HTR-8/SVneo (cell line): ENCODE data around the gene NPHP4.
A peak's percentile ranks its signal among the peaks of the same experiment; 100 is the strongest.

ENCODE experiments used
- DNase-seq: peaks from one replicate; pipeline ENCODE4 v3.0.0; 2011; ENCODE audit warnings: low spot score, mixed read lengths; ENCODE audit not compliant: insufficient read length
- FAIRE-seq: peaks from 2 replicates; lab custom pipeline; 2011; peaks lifted over from hg19 to GRCh38; lab: Jason Lieb, UNC

Gene NPHP4

DNA sequence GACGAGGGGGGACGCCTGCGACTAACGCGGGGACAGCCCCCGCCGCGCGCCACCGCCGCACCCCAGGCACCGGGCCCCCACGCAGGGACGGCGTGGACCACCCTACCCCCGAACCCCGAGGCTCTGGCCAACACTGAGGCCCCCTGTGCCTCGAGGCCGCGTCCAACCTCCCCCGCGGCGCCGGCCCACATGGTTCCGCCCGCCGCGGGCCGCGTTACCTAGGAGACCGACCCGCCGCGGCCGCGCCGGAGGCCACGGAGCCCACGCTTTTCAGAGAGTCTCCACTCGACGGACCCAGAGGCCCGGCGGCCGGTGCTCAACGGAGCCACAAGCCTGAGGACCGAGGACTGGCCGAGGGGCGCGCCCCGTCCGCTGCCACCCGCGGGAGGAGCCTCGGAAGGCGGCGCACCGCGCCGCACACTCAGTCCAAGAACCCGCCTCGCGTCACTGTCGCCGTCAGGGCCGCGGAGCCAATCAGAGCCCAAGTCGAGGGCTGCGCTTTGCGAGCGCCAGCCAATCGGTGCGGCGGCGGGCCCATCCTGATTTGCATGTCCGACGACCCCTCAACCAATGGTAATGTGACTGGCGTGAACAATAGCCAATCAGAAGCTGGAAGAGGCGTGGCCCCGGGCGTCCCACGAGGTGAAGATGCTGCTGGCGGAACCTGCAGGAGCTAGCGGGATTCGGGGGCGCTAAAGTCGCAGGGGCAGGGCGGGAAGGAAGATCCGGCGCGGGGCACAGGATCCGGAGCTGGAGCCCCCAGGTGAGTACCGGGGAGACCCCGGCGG lies at the start of gene NPHP4:
Gene NPHP4, minus strand, starts transcription at position 400 of the 788 bp plus-strand sequence. CDS start 6,136 bp downstream, outside the sequence.
- peak; percentile 99 for DNase-seq
- FAIRE-seq = peak; percentile 96

DNA sequence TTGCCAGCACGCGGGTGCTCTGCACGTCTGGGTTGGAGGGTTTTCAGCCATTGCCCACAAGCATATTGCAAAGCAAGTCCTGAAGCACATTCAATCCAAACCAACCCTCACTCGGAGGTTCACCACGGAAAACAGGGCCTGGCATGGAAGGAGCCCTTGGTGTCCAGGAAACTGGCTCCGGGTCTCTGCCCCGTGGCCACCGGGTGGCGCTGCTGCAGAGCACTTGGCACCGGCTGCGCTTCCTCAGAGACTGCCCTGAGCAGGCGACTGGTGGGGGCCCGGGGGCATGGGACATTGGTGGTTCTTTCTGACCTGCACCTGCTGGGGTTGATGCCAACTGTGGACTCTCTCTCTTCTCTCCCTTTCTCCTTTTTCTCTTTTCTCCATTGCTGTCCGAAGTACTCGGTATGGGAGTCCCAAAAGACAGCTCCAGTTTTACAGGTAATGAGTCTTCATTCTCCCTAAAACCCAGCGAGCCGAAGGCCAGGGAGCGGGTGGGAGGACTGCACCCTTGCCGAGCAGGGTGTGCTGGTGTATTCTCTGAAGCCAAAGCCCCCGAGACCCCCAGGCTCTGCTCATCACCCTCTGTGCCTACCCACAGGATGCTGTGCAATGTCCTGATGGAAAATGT lies 49.3 kb upstream of the NPHP4 start:
- DNase-seq (peak; percentile 49), FAIRE-seq (no peak)

DNA sequence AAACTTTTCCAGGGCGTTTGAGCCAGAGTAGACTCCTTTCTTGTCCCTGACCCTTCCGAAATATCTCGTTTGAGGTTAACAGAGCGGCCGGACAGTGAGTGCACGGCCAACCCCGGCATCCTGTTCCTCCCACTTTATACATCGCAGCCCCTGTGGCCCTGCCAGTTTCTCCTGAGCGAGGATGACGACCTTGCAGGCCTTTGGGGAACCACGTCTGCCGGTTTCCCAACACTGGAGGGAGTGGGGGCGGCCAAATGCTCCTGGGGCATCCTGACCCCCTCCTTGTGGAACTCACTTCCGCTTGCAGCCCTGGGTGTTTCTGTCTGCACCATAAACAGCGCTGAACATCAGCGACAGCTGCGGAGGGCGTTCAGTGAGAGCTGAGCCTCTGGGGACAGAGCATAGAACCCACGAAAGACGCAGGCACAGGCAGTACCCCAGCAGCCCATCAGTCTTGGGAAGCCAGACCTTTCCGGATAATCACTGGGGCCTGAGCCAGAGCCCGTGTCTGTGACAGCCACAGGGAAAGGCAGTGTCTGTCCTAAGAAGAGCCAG lies 48.7 kb upstream of the NPHP4 start:
- FAIRE-seq (no peak), DNase-seq (no peak)

DNA sequence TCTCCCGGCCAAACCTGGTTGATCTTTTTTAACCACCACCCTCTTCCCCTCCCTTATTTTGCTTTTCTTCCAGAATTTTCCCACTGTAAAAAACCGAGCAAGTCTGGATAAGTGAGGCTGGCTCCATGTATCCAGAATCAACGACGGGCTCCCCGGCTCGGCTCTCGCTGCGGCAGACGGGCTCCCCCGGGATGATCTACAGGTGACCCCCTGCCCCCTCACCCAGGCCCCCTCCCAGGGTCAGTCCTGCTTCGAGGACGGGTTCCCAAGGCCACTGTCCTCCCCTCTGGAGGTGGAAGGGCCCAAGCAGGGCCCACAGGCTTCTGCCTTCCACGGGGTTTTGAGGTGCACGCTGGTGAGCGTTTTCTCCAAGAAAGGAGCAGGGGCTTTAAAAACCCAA lies 48.2 kb upstream of the NPHP4 start:
- FAIRE-seq = no peak

DNA sequence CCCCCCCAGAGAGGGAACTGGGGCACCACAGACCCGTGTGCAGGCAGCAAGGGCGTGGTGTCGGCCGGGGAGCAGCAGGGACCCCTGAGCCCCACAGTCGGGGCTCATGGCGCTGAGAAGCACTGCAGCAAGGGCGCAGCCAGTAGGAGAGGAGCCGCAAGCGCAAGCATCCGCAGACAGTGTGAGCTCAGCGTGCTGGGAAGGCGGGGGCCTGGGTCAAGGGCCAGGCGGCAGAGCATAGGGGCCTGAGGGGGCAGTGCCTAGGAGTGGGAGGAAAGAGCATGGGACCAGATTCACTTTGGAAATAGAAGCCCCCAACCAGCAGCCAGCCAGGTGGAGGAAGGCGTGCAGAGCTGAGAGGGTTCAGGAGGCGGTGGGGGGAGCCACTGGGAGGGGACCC lies 46.8 kb upstream of the NPHP4 start:
- FAIRE-seq = no peak

More for the DNA sequence above, 48.2 kb upstream of the NPHP4 start:
- DNase-seq = no peak

DNA sequence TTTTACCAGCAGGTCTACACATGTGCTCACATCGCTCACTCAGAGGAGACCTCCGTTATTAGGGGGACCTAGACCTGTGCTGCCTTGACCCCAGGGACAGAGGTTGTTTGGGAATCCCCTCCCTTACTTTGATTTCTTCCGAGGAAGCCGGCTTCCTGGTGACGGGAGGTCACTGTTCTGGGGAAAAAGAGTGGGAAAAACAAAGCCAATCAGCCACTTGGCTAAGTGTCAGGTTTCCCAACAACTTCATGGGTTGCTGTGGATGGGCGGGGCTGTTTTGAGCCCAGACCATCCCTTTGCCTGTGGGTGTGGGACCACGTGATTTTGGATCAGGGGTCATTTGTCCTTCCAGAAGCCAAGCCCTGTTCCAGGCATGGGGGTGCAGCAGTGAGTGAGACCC lies 46.4 kb upstream of the NPHP4 start:
- DNase-seq (no peak), FAIRE-seq (no peak)

More for the DNA sequence above, 46.8 kb upstream of the NPHP4 start:
- no peak for DNase-seq

DNA sequence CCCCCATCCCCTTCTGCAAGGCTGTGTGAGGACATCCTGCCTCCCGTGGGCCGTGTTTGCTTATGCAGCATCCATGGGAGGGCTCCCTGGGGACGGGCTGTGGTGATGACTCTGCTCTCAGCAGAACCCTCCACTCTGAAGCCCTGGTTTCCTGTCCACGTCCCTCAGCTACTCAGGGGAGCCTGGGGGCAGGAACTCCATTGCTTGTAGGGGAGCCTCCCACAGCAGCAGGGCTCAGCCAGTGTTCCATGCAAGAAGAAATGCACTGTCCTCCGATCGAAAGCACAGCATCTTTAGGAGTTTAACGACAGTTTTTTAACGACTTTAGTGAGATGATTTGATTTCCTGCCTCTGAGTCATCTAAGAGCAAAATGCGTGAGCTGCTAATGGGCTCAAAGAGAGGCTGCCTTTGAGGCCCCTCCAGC lies 45.1 kb upstream of the NPHP4 start:
- FAIRE-seq (no peak), DNase-seq (peak; percentile 37)

DNA sequence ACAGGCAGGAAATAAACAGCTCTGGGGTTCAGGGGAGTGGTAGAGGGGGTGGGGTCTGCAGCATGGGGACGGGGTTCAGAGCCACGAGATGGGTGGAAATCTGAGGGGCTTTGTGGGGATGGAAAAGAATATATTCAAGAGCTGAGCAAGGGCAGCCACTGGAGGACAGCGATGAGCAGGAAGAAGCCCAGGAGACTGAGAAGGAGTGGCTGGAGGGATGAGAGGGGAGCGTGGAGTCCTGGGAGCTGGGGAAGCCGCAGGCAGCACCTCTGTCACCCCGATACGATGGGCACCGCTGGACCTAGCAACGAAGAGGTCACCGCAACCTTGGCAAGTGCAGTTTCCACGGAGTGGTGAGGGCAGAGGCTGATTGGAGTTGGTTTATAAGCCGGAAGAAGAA lies 43.5 kb upstream of the NPHP4 start:
- DNase-seq (no peak), FAIRE-seq (no peak)

DNA sequence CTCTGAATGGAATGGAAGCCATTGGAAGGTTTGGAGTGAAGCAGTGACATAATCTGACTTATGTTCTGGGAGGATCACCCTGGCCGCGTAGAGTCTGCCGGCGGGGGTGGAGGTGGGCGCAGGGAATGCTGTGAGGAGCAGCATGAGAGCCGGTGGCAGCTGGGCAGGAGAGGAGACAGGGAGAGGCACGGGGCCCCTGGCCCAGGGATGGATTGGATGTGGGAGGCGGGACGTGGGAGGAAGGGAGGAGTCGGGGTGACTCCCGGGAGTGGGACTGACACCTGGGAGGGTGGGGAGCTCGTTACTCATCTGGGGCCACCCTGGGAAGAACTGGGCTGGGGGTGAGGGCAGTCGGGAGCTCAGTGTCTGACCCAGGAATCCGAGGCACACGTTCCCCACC lies 43.1 kb upstream of the NPHP4 start:
- no peak for DNase-seq
- no peak for FAIRE-seq

DNA sequence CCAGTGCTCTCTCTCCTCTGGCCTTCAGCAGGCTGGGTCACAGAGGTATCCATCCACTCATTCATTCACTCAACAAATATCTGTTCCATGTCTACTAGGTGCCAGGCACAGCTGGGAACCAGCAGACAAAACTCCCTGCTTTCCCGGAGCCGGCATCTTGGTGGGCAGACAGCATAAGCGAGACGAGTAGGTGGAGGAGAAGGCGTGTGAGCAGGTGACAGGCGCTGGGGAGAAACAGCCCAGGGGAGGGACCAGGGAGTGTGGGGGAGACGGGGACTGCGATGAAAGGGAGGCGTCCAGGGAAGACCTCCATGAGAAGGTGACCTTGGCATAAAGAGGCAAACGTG lies 42.5 kb upstream of the NPHP4 start:
- no peak for FAIRE-seq

DNA sequence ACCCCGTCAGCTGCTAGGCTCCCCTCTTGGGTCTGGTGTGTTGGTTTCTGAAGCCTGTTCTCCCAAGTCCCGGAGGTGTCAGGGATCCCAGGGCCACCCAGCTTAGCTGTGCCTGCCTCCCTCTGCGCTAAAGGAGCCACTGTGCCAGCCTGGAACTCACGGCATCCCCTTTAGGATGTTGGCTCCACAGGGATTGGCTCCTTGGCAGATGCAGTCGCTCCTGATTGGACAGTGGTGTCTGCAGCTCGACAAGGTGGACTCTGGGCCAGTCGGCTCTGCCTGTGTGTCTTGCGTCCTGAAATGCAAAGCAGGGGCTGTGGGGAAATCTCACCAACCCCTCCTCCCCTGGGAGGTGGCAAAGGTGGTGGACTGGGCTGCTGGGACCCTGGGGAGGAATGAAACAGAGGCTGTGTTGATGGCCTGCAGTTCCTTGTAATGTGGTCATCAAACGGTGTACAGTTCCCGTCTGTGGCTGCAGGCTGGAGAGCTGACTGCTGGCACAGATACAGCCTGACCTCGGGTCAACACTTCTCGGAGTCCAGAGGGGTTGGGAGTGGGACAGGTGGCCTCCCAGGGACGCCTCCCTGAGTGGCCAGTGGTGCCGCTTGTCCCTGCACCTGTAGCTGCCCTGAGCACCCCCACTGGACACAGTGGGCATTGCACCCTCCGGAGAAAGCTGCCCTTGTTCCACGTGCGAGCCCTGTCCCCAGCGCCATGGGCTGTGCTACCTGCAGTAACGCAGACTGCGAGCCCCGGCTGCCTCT lies 41.9 kb upstream of the NPHP4 start:
- peak; percentile 28 for DNase-seq
- no peak for FAIRE-seq

More for the DNA sequence above, 42.5 kb upstream of the NPHP4 start:
- DNase-seq = no peak

DNA sequence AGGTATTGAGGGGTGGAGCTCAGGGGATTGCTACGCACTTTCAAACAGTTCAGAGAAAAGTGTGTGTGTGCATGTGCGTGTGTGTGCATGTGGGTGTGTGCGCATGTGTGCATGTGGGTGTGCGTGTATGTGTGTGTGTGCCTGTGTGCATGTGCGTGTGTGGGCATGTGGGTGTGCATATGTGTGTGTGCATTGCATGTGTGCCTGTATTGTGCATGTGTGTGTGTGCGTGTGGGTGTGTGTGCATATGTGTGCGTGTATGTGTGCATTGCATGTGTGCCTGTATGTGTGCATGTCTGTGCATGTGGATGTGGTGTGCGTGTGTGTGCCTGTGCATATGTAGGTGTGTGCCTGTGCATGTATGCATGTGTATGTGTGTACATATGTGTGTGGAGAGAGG lies 40.9 kb upstream of the NPHP4 start:
- DNase-seq = no peak
- peak; percentile 79 for FAIRE-seq

DNA sequence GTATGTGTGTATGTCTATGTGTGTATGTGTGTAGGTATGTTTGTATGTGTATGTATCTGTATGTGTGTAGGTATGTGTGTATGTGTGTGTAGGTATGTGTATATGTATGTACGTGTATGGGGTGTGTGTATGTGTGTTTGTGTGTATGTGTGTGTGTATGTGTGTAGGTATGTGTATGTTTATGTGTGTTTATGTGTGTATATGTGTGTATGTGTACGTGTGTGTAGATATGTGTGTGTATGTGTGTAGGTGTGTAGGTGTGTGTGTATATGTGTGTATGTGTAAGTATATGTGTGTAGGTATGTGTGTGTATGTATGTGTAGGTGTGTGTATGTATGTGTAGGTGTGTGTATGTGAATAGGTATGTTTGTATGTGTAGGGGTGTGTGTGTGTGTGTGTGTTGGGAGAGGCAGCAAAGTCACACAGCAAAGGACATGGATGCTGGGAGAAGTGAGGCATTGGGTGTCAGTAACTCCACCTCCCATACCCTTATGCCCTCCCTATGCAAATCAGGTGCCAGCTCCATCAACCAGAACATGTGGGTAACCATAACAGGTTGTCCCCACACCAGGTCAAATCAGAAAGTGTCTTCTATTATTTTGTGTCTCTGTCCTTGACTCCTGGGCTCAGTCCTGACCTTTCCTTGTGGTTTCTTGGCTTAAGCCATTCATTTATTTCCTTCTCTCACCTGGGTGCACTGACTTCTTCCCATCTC lies 38.5 kb upstream of the NPHP4 start:
- no peak for DNase-seq
- peak; percentile 95 for FAIRE-seq

DNA sequence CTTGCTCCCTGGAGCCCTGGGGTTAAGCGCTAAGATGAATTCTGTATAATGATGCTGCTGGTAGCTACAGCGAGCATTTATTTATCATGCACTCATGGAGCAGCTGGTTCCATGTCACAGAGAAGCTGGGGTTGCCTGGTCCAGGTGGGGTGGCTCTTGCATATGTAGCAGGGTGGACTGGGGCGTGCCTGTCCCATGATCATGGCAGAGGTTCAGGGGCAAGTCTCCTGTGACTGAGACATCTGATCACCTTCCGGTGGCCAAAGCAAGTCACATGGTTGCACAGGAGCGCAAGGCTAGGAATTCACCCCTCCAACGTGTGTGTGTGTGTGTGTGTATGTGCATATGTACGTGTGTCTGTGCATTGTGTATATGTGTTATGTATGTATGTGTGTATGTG lies 37.9 kb upstream of the NPHP4 start:
- no peak for FAIRE-seq
- DNase-seq = no peak

DNA sequence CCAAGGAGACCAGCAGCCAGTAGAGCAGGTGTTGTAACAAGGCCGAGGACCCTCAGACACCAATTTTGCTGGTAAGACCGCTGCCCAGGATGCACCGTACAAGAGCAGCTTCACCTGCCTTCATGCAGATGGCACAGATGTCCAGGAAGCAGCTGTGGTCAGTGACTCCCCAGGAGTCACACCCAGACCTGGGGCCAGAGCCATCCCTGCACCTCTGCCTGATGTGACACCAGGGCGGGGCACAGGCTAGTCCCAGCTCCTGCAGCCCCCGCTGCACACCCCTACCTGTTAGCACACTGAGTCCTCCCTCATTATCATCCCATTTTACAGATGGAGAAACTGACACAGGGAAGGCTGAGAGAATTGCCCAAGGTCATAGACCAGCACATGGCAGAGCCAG lies 37.1 kb upstream of the NPHP4 start:
- DNase-seq (no peak), FAIRE-seq (no peak)

DNA sequence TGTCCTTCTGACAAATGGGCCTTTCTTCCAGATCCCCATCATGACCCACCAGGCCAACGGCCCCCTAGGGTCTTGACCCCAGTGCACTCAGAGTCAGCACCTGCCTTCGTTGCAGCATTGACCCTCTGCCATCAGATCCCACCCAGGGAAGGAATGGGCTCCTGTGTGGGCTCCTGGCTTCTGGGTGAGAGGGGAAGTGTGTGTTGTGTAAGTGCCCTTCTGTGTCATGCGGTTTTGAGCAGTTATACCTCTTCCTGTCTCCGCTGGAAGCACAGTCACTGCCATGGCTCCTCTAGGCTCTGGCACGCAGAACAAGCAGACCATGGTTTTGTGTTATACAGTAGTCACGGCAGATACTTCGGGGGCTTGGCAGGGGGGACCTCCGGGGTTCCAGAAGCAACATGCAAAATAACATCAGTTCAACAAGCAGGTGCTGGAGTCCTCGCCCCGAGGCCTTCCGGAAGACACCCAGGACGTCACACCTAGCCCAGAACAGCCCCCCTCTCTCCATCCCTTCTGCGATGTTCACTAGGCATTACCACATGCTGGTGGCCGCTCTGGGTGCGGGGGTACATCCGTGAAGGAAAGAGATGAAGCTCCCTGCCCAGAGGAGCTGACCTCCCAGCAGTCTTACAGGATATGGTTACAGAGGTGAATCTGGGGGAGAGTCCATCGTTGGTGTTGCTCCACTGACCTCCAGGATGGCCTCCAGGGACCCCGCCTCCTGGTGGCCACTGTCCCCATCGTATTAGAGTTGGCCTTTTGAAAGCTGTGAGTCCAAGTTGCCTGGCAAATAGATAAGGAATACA lies 36.0 kb upstream of the NPHP4 start:
- no peak for DNase-seq
- no peak for FAIRE-seq

DNA sequence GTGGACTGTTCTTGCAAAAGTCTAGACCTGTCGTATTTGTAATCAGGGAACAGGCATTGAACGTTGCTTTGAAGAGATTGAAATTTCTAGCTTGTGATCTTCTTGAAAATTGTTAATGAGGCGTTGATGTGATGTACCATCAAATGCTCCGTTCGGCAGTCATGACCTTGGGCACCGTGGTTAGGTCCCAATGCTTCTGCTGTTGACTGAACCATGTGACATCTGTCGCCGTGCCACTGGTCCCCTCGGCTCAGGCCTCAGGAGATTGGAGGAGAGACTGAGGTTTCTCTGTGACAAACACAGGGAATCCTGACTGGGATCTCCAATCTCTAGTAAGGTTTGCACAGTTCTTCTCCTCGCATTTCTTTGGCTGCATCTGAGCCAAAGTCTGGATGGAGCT lies 35.4 kb upstream of the NPHP4 start:
- FAIRE-seq (no peak), DNase-seq (no peak)

DNA sequence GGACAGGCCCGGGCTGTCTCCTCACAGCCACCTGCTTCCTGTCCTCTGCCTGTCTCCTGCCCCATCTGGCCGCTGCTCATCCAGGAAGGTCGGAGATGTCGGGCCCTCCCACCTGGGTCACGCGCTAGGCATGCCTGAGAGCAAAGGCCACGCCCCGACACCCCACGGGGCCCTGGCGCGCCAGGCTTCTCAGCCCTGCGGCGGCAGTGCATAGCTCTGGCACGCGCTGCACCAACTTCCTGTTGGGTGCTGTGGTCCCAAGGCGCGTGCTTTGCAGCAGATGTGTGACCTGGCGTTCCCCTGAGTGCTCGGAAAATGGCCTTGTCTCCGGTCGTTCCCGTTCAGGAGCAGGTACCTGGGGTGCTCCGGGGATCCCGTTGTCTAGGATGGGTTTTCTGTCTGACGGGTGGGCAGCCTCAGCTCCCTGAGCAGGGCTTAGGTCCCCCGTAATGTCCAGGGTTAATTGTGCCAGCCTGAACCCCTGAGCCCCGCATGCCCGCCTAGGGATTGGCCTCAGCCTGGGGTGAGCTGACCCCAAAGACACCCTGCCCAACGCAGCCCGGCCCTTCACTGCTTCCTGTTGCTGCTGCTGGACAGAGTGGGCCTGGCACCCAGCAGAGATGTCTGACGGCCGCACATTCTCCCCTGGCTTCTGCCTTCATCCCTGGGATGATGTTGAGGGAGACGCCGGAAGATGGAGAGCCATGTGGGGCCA lies 34.0 kb upstream of the NPHP4 start:
- no peak for FAIRE-seq
- no peak for DNase-seq
